Neural cell (in vitro differentiated cells): ENCODE results near the gene TPT1.
"Not testable (repeated sequence)": the region's sequence is repeated elsewhere in the genome, so short reads cannot be mapped to it uniquely, and the experiment has no call there.

ENCODE experiments used
- CTCF ChIP-seq: fragments of 450-650 bp; IDR thresholded peaks from 2 replicates; pipeline ENCODE4 v1.5.1; 2014; ENCODE audit warnings: antibody characterized with exemption, mild to moderate bottlenecking, moderate library complexity; ENCODE audit not compliant: poor library complexity, severe bottlenecking
- POLR2AphosphoS5 ChIP-seq: IDR thresholded peaks from 2 replicates; pipeline ENCODE4 v1.6.1; 2012

DNA sequence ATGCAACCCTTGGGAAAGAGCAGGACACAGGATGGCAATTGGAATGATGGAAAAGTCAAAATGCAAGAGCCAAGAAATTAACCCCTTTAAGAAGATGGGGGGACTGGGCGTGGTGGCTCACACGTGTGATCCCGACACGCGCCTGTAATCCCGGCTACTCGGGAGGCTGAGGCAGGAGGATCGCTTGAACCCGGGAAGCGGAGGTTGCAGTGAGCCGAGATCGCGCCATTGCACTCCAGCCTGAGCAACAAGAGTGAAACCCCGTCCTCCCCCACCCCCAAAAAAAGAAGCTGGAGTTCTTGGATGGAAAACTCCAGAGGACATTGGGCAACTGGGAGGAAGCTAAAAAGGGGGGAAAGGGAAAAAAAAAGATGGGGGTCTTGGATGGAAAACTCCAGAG is 1.7 kb upstream of the TPT1 start:
- TF ChIP-seq POLR2AphosphoS5, CTCF: not testable (repeated sequence)
